NT2/D1 (cell line): ENCODE measurements around the gene LAPTM4A.

Source experiments
- YY1 ChIP-seq: IDR thresholded peaks from 2 replicates; pipeline ENCODE4 v1.6.1; 2011; ENCODE audit not compliant: insufficient read length, insufficient read depth
- ZNF274 ChIP-seq: IDR thresholded peaks from 2 replicates; pipeline ENCODE4 v1.6.1; 2011; ENCODE audit warnings: mild to moderate bottlenecking, low read depth, low read length

GRCh38 chr2:20060106-20060505 is 8.7 kb upstream of the LAPTM4A start:
- no peak for TF ChIP-seq YY1
- no peak for TF ChIP-seq ZNF274
